ENCODE measurements around the gene CAPN8.

CAPN8 gene

GRCh38 chr1:223665592-223666312 is at the start of gene CAPN8:
Gene CAPN8 (minus strand): TSS chr1:223665701. CDS start chr1:223665646, 55 bp downstream.
- no peak for DNase-seq (ENCODE audit: low read depth in 4 of 4, low spot score in 1 of 4)

- DNase-seq (ENCODE audit: low read depth in 4 of 4, low spot score in 1 of 4), result no peak
These were observed 49.5 kb upstream of the CAPN8 start for GRCh38 chr1:223714849-223715603.

DNA sequence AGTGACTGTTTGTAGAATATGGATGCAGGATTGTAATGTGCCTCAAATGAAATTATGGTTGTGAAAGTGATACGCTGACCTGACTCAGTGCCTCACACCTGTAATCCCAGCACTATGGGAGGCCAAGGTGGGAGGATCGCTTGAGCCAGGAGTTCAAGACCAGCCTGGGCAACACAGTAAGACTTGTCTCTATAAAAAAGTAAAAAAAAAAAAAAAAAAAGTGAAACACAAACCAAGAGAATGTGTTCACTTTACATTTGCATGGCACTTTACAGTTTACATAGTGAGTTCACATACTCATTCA is 48.9 kb upstream of the CAPN8 start:
- no peak for DNase-seq (ENCODE audit: low read depth in 4 of 4, low spot score in 1 of 4)

- DNase-seq (ENCODE audit: low read depth in 4 of 4, low spot score in 1 of 4), result no peak
These were observed 48.3 kb upstream of the CAPN8 start for GRCh38 chr1:223713546-223714420.

DNA sequence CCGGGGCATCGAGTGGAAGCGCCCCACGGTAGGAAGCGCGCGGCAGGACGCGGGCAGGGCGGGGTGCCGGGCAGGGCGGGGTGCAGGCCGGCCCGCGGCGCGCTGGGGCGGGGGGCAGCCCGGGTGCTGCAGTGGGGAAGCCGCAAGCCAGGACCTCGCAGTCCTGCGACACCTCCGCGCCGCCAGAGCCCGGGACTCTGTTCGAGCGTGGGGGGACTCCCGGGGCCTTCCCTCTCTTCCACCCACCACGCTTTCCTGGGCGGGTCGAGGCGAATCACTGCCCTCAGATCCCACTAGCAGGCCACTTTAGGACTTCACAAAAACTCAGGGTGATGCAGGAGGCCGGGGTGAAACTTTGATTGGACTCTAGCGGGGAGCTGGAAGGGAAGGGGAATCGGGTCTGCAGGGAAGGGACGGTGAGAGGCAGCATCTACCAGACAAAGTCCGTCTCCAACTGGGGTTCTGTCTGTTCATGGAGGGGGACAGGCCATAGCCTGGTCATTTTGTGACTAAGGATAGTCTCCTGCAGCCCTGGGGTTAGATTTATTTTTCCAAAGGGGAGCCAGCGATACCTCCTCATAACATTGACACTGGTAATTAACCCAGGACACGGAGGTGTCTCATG is 47.5 kb upstream of the CAPN8 start:
- no peak for DNase-seq (ENCODE audit: low read depth in 4 of 4, low spot score in 1 of 4)

- peak in 1 of 4 experiments; percentile 44 for DNase-seq (ENCODE audit: low read depth in 4 of 4, low spot score in 1 of 4)
These were observed 46.8 kb upstream of the CAPN8 start, which contains the start of gene CAPN2 for GRCh38 chr1:223712194-223712849. Gene CAPN2 (plus strand): TSS chr1:223712539. CDS start chr1:223712641, 102 bp downstream.

DNA sequence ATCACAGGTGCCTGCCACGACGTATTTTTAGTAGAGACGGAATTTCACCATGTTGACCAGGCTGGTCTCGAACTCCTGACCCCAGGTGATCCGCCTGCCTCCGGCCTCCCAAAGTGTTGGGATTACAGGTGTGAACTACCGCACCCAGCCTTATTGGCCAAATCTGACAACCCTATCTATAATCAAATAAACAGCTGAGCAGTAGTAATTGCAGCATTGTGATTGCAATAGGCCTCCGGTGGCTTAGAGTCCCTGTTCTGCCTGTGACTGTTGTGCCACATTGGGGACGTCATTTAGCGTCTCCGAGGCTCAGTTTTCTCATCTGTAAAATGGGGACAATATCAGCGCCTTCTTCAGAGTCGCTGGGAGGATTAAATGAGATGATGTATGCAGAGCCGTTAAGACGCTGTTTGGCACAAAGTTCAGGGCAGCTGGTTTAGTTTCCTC is 46.3 kb upstream of the CAPN8 start:
- no peak for DNase-seq (ENCODE audit: low read depth in 4 of 4, low spot score in 1 of 4)

- DNase-seq (ENCODE audit: low read depth in 4 of 4, low spot score in 1 of 4), result no peak
These were observed 45.7 kb upstream of the CAPN8 start for GRCh38 chr1:223711173-223711572.

DNA sequence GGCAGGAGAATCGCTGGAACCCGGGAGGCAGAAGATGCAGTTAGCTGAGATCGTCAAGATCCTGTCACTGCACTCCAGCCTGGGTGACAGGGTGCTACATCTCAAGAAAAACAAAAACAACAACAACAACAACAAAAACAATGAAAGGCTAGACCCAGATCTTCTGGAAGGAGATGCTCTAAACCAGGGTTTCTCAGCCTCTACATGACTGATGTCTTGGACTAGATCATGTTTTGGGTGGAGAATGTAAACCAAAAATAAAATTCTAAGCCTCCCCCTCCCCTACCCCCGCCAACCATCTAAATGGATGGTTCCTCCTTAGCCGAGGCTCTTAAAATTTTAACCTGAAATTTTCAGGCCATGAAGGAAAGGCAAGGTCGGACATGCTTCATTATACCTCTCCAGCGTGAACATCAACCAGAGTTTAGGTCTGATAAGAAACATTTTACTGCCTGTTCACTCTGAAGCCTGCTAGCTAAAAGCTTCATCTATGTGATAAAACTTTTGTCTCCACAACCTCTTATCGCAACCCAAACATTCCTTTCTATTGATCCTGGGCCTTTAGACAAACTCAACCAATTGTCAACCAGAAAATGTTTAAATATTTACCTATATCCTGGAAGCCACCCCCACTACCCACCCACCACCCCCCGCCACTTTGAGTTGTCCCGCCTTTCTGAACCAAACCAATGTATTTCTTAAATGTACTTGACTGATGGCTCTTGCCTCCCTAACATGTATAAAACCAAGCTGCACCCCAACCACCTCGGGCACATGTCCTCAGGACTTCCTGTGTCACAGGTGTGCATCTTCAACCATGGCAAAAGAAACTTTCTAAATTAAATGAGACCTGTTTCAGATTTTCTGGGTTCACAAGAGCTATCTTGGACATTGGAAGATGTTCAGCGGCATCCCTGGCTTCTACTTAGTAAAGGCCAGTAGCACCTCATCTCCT is 45.0 kb upstream of the CAPN8 start:
- DNase-seq (ENCODE audit: low read depth in 4 of 4, low spot score in 1 of 4), result no peak

DNA sequence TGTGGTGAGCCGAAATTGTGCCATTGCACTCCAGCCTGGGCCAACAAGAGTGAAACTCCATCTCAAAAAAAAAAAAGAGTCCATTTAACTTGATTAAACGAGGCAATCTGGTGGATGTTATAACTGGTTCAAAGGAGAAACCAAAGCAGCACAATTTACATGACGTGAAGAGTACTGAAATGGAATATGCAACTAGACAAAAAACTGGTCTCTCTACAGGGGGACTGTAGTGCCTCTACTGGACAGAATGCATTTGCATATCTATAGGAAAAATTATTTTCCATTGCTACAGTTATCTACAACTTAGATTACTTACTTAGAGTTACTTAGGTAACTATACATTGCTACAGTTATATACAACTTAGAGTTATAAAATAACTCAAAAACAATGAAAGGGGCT is 44.1 kb upstream of the CAPN8 start:
- no peak for DNase-seq (ENCODE audit: low read depth in 4 of 4, low spot score in 1 of 4)

DNA sequence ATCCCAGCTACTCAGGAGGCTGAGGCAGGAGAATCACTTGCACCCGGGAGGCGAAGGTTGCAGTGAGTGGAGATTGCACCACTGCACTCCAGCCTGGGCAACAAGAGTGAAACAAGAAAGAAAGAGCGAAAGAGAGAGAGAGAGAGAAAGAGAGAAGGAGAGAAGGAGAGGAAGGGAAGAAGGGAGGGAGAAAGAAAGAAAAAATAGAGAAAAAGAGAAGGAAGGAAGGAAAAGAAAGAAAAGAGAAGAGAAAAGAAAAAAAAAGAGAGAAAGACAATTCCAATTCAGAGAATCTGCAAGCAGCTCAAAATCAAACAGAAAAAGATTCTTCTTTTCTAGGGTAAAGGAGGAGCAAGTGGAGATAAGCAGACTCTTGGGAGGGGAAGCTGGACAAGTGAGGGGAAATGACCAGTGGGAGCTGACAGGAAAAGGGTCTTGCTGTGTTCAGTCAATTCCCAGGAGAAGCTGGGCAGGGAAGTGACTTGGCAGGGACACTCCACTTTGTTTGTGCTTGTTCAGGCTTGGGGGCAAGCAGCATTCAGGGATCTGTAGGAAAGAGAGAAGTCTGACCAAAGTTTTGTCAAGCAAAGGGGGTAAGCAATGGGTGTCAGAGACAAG is 43.3 kb upstream of the CAPN8 start:
- DNase-seq (ENCODE audit: low read depth in 4 of 4, low spot score in 1 of 4), result no peak

- DNase-seq (ENCODE audit: low read depth in 4 of 4, low spot score in 1 of 4), result no peak
These were observed 42.5 kb upstream of the CAPN8 start for GRCh38 chr1:223708001-223708359.

GRCh38 chr1:223707256-223708000 is 41.9 kb upstream of the CAPN8 start:
- DNase-seq (ENCODE audit: low read depth in 4 of 4, low spot score in 1 of 4), result no peak

- DNase-seq (ENCODE audit: low read depth in 4 of 4, low spot score in 1 of 4), result no peak
These were observed 40.8 kb upstream of the CAPN8 start for GRCh38 chr1:223706077-223706973.

DNA sequence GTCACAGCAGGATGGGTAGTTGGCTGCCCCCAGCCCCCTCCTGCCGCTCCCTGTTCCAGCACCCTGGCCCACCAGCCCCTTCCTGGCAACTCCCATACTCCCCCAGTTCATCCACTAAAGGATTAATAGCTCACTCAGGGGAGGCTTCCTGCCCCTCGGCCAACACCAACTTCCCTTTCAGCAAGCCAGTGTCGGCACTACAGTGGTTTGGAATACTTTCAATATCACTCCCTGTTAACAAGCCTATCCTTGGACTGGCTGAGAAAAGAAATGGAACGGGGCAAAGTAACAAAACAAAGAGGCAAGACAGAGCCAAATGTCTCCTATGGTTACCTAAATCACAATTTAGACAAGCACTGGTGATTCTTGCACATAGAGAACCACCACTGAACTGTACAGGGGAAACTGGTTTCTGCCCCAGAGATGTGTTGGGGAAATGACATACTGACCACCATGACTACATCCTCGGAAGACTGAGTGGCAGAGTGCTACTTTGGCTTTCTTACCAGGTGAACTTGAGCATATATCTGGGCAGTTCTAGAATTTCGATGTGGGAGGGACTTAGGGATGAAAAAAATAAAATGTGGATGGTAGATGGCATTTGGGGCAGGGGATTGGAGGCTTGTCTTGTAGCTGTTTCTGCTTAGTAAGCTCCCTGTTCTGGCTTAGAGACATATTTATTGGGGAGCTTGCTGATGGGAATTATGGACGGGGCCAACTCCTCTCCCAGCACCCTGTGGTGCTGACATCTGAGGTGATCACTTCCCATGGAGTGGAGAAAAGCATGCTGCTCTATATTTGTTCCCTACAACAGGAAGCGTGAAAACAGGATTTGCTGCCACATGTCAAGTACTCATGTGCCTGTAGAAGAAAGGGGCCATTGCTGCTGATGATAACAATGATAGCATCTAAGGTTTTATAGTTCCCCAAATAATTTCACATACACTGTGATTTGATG is 39.7 kb upstream of the CAPN8 start:
- DNase-seq (ENCODE audit: low read depth in 4 of 4, low spot score in 1 of 4), result no peak

DNA sequence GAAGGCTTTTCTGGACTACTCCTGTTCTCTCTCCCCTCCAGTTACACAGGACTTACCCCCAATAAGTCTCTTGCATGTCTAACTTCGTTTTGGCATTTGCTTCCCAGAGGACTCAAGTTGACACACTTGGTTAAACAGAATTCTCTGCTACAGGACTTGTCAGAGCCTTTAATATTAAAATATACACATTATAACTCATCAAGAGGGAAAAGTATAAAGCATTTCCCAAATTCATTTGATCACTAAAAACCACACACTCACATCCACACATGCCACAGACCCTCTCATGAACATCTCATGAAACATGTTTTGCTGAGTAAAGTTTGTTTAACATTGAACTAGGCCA is 38.1 kb upstream of the CAPN8 start:
- DNase-seq (ENCODE audit: low read depth in 4 of 4, low spot score in 1 of 4), result no peak
